HG02588 (cell line): ENCODE data around the gene EVC.

ENCODE experiments used
- ATAC-seq: cut with Tn5 transposase; IDR thresholded peaks from one replicate; pipeline ENCODE4 v1.9.1; 2021; ENCODE audit warnings: mild to moderate bottlenecking, moderate library complexity; ENCODE audit not compliant: unreplicated experiment

Gene EVC

DNA sequence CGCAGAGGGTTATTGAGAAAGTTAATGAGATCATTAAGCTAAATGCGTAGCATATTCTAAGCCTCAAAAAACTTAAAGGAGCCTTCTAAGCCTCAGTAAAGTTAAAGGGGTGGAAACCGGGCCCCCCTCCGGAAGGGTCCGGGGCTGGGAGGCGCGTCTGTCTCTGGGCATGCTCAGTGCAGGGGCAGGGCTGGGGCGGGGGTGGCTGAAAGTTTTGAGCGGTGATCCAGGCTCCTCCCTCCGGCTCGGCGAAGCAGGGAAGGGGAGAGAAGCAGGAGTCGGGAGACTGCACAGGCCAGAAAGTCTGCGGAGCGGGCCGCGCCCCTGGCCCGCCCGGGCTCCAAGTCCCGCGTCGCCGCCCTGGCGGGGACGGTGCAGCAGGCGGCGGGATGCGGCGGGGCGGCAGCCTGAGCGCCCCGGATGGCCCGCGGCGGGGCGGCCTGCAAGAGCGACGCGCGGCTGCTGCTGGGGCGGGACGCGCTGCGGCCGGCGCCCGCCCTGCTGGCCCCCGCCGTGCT lies at the start of gene EVC:
TSS of gene EVC (plus strand) at position 241 of the 518 bp plus-strand sequence. CDS start at position 421, 180 bp downstream.
- no peak for ATAC-seq

DNA sequence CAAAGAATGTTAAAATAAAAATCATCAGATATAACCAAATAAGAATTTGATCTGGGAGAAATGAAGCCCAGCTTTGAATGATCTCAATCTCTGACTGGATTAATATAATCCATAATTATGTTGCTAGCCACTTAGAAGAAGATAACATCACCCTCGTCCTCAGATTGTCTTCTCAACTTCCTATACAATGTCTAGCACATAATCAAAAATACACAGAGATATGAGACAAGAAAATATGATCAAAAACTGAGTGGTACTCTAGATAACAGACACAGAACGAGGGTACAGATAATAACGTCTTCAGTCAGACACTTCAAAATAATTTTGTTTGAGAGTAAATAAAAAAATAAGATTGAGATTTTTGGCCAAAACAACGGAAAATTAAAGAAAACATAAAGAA lies 49.8 kb upstream of the EVC start:
- ATAC-seq: no peak

DNA sequence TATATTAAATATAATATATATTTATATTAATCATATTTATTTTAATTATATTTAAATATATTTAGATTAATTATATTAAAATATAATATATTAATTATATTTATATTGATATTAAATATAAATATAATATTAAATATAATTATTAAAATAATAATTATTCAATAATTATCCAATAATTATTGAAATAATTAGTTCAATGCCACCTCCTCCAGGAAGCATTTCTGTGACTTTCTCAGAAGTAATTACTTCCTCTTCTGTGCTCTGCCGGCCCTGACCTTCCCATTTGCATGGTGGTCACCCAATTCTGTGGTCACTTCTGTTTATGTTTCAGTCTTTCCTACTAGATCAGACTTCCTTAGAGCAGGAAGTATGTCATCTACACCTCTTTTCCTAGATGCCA lies 48.4 kb upstream of the EVC start:
- ATAC-seq: no peak

GRCh38 chr4:5664778-5665177 lies 46.2 kb upstream of the EVC start:
- no peak for ATAC-seq

DNA sequence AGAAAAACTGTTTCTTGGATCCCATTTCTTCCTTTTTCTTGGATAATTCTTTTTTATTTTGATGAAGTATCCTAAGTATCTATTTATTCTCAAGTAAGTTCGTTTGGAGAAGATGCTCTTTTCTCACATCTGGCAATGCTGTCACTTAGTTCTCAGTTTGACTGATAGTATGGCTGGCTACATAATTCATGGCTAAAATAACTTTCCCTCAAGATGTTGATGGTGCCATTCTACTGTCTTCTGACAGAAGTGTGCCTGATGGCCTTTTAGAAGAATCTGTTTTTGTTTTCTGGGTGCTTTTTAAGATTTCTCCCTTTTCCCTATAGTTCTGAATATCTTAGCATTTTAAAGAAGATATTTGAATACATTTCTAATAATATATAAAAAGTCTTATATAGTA lies 44.3 kb upstream of the EVC start:
- no peak for ATAC-seq

GRCh38 chr4:5676763-5677162 lies 34.2 kb upstream of the EVC start:
- no peak for ATAC-seq

DNA sequence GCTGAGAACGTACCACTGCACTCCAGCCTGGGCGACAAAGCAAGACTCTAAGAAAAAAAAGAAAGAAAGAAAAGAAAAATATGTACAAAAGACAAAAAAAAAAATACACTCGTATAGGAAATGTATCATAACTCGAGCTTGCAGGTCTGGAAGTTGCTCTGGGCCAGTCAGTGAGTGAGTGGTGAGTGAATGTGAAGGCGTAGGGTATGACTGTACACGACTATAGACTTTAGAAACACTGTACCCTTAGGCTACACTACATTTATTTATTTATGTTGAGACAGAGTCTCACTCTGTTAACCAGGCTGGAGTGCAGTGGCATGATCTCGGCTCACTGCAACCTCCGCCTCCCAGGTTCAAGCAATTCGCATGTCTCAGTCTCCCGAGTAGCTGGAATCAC lies 32.0 kb upstream of the EVC start:
- no peak for ATAC-seq

GRCh38 chr4:5683566-5683965 lies 27.4 kb upstream of the EVC start:
- no peak for ATAC-seq

- ATAC-seq: no peak
Observed at GRCh38 chr4:5685296-5685695, 25.7 kb upstream of the EVC start.

GRCh38 chr4:5686338-5686737 lies 24.7 kb upstream of the EVC start:
- ATAC-seq: no peak

DNA sequence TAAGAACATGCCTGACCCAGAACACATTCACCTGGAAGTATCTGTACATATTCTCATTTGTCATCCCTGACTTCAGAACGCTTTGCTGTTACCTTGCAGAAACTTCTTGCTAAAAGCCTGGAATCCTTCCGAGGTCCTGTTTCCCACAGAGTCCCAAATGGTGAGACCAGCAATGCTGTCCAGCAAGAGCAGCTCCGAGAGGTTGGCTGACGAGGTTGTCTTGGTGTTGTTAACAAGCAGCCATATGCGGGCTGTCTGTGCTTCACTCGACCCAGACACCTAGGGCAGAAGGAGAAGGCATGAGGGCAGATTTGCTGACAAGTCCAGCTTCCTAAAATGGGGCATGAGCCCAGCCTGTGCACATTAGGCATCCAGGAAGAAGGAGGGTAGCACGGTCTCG lies 21.9 kb upstream of the EVC start:
- no peak for ATAC-seq

DNA sequence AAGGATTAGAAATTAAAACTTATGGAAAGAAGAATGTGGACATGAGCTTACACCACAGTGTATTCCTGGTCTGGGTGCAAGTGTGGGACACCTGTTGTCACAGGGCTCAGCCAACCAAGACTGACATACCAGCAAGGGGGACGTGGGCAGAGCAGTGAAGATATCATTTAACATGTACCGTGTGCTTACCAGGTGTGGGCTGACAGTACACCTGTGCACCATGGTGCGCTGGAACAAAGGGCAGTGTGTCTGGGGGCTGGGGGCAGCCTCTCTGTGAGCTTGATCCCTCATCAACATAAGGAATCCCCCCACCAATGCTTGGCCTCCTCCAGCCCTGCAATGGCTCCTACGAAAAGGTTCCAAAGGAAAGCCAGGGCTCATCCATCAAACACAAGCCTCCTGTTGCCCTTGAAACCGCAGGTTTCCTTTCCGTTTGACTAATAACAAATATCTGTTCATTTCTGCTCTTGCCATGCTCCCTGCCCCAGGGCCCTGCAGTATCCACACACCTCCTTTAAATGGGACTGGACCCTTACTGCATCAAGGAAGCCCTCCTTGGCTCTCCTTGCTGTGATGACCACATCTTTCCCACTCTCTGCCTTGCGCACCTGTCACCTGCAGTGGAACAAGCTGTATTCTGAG lies 19.4 kb upstream of the EVC start:
- no peak for ATAC-seq

DNA sequence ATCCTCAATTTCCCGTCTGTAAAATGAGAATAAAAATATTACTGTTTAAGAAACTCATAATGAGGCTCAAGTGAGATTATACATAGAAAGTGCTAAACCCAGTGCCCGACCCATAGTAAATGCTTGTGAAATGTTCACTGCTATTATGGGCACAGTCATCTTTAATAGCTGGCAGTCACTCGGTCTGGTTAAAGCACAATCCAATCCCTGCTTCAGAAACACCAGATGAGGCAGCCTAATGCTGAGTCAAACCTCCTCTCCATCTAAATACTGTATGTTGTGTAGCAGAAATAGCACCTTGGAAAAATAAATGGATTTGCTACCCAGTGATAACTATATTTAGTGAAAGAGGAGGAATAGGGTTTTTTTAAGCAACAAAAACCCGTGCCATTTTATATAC lies 17.1 kb upstream of the EVC start:
- ATAC-seq: no peak

- no peak for ATAC-seq
Observed at GRCh38 chr4:5696341-5696740, 14.7 kb upstream of the EVC start.

DNA sequence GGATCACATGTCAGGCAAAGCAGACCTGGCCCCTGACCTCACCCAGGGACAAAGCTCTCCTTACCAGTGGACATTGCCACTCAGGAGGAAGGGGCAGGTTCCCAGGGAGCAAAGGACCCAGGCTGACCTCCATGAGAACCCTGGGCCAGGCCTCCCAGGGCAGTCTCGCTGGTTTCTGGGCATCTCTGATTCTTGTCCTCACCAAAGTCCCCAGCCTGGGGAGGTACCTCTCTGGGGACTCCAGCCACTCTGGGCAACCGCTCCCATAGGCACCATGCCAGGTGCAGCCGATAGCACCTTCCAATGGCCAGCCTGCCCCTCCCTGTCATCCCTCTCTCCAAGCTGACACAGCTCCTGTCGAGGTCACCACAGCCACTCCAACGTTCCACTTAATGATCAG lies 10.5 kb upstream of the EVC start:
- no peak for ATAC-seq

- ATAC-seq: no peak
Observed at GRCh38 chr4:5701971-5702370, 9.0 kb upstream of the EVC start.

- ATAC-seq: no peak
Observed at GRCh38 chr4:5703831-5704230, 7.2 kb upstream of the EVC start.

- no peak for ATAC-seq
Observed at GRCh38 chr4:5704276-5704675, 6.7 kb upstream of the EVC start.

GRCh38 chr4:5705647-5706320 lies 5.2 kb upstream of the EVC start:
- no peak for ATAC-seq

DNA sequence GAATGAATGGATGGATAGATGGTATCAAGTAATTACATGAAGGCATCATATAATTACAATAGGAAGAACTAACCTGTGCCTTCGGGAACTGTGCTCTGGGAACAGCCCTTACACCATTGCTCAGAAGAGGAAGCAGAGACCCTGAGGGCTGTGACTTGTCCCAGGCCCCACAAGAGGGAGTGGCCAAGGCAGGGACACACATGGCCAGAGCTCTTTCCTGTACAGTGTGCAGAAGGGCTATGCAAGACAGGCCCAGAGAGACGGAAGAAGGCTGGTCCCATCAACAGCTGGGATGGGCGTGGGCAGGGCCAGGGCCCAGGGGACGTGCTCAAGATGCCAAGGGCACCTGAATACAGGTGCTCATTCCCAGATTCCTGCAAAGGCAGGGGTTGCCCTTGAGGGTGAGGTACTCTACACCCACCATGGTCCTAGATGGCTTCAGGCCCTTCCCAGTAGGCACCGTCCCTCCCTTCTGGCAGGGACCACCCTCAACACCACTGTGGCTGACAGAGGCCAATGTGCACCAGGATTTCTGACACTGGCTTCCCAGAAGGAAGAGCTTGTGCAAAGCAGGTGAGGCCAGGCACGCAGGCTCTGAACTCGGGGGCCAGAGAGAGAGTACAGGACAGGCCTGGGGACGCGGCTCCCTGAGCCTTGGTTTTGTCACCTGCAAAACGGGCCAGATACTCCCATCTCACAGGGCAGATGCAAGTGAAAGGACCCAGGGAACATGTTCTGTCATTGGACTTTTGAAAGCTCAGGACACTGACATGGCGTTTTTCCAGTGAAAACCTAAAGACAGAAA lies 4.3 kb upstream of the EVC start:
- no peak for ATAC-seq

GRCh38 chr4:5707366-5707765 lies 3.6 kb upstream of the EVC start:
- ATAC-seq: no peak
